Activated T-helper 9 cell treated with anti-CD3 and anti-CD28 coated beads, Interleukin-2, amount 50 U/mL, for 16 hours (primary cell): Measurements from ENCODE around the gene NEUROD4.
"Not testable (repeated sequence)": the region's sequence is repeated elsewhere in the genome, so short reads cannot be mapped to it uniquely, and the experiment has no call there.

Experiments
- DNase-seq: peaks from one replicate; pipeline ENCODE4 v3.0.0-alpha.2; 2020; ENCODE audit warnings: low read depth

Gene NEUROD4, protein sequence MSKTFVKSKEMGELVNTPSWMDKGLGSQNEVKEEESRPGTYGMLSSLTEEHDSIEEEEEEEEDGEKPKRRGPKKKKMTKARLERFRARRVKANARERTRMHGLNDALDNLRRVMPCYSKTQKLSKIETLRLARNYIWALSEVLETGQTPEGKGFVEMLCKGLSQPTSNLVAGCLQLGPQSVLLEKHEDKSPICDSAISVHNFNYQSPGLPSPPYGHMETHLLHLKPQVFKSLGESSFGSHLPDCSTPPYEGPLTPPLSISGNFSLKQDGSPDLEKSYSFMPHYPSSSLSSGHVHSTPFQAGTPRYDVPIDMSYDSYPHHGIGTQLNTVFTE

GRCh38 chr12:55019784-55020183, at the start of gene NEUROD4:
Gene NEUROD4, plus strand, starts transcription at chr12:55019974. Its CDS starts 6,466 bp downstream, at chr12:55026440.
- DNase-seq = no peak

DNA sequence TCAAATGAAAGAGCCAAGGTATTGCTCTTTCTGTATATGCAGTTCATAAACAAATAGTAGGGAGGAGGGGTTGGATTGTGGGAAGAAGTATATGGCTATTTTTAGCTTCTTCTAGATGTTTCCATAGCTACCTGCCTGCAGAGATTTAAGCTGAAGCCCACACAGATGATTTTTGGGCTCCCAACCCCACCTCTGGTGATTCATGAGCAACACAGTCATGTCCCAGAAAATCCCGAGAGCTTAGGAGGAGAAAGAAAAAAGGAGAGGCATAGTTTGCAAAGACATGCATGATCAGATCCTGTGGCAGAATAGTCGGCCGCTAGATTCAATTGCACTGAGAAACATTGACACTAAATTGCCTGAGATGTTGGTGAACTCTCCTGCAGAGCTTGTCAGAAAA, 49.0 kb upstream of the NEUROD4 start:
- DNase-seq = no peak

DNA sequence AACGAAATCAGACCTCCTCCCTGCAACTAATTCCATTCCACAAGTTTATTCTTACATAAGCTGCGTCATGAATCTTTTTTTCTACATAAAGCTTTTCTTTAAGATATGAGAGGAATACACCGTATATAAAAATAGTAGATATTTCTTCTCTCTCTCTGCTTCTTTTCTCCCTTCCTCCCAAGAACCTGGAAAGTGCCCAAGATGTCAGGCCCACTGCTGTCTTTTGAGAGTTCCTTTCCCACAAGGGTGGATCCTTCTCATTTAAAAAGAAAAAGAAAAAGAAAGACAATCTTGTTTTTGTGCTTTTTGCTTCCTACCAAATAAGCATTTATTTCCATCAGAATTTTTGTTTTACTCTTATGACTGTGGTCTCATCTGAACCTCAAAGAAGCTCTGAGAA, 46.2 kb upstream of the NEUROD4 start:
- DNase-seq = no peak

DNA sequence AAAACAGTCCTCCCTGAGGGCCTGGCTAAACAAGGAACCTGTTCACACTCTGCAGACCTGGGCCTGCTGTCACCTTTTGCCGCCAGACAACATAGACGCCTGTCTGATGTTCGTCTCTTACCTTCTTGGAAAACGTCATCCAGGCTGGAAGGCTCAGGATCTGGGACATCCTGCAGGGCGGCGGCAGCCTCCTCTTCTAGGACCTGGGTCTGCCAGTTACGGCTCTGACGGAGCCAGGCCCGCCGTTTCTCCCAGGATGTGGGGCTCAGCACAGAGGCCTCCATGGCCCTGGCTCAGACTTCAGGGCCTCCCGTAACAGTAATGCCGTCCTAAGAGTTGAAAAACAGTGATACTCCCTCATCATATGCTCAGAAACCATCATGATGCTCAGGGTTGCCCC, 45.5 kb upstream of the NEUROD4 start:
- DNase-seq = no peak

GRCh38 chr12:54975272-54975671, 44.5 kb upstream of the NEUROD4 start:
- no peak for DNase-seq

DNA sequence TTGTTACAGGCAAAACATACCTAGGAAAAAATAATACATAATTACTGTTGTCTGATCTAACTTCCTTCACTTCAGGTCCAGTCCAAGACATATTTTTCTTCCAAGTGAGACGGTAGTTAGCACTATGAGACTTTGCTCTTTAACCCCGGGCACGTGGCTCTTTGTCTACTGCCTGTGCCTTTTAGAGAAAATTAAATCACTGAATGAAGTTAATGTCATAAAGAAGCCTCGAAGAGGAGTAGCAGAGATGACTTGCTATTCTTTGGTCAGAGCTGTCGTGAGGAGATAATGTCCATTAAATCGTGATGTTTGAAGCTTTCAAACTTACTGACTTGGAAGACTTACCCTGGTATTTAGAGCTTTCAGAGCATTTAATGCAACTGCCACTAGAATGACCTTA, 43.9 kb upstream of the NEUROD4 start:
- no peak for DNase-seq

DNA sequence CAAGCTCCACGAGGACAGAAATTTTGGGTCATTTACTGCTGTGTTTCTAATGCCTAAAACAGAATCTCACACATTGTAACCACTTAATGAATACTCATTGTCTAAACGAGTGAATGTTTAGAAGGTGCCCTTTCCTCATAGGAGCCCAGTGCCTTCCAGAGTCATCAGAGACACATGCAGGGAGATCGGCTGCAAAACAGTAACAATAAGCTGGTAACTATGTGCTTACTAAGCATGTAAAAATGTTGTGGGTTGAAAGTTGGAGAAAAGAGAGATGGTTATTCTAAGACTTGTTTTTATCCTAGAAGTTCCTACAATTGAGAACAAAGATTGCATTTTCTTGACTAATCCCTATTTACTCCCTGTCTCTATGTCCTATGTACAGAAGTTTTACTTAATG, 42.6 kb upstream of the NEUROD4 start:
- DNase-seq = no peak

- DNase-seq = no peak
Measured at GRCh38 chr12:54977857-54978256, 41.9 kb upstream of the NEUROD4 start.

DNA sequence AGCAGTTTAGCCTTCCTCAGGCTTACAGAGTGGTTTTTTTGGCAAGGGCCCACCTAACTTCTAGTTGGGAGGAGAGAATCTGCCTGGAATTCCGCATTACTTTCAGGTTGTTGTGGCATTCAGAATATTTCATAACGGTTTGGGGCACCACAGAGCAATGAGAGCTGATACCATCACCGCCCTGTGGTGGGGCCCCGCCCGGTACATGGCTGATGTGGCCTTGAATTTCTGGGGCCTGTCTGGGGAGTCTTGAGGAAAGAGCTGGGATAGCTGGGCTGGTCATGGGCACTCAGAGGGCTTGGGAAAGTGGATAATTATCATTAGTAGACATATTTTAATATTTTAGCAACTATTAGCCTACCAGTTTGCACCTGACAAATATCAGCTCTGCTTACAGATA, 39.4 kb upstream of the NEUROD4 start:
- DNase-seq = peak; percentile 18

- DNase-seq = peak; percentile 31
Measured at GRCh38 chr12:54981796-54982195, 38.0 kb upstream of the NEUROD4 start.

- peak; percentile 25 for DNase-seq
Measured at GRCh38 chr12:54983536-54984101, 36.2 kb upstream of the NEUROD4 start.

DNA sequence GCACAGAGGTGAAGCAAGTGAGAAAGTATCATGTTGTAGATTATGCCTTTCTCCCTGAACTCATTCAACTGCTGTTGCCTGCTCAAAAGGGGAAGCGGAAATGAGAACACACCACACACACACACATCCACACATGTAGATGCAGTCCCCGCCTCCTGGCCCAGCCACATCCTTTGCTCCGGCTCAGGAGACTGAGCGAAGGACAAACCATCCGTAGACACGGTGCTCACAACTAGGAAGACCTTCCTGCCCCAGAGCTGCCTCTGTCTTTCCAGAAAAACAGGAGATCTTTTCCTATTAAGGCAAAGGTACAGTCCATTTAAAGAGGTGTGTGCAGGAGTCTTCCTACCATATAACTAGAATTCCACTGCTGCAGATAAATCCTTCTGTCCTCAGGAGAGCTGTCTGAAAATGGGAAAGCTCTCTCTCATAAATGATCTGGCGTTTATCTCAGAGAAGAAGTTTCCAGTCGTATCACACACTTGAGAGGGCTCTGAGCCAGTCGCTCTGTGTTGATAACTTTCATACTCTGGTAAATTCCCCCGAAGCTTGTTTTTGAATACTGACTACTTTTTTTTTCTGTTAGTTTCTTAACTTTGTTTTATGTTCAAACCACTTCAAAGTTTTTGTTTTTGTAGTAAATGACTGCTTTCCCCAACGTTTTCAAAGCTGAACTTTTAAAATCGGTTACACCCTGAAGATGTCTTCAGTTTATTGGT, 35.0 kb upstream of the NEUROD4 start, which contains the start of gene TESPA1:
TSS of gene TESPA1 (minus strand) at position 105 of the 719 bp plus-strand sequence. CDS start 10,200 bp downstream, outside the sequence.
- peak; percentile 73 for DNase-seq

DNA sequence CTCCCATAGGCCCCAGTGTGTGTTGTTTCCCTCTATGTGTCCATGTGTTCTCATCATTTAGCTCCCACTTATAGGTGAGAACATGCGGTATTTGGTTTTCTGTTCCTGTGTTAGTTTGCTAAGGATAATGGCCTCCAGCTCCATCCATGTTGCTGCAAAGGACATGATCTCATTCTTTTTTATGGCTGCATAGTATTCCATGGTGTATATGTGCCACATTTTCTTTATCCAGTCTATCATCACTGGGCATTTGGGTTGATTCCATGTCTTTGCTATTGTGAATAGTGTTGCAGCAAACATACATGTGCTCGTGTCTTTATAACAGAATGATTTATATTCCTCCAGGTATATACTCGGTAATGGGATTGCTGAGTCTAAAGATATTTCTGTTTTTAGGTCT, 33.0 kb upstream of the NEUROD4 start:
- not testable (repeated sequence) for DNase-seq

DNA sequence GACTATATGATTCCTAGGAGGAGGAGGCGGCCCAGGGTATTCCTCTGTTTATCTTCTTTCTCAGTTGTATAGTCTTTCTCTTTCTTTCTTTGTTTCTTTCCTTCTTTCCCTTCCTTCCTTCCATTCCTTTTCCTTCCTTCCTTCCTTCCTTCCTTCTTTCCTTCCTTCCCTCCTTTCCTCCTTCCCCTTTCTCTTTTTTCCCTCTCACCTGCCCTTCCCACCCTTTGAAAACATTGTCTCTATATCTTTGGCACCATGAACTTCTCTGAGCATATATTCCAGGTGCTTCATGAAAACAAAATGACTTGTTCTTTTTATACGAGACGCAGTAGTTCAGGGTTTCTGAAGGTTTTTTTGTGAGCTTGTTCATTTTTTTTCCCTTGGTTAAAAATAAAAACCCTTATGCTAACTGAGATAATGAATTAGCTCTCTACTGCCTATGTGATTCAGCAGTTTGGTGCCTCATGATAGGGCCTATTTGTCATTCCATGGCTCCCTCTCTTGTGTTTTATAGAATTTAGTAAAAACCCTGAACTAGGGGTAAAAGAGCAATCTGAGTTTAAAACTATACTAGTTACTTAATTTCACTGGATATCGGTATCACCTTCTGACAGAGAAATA, 32.1 kb upstream of the NEUROD4 start:
- DNase-seq = no peak

- no peak for DNase-seq
Measured at GRCh38 chr12:54988402-54989054, 31.2 kb upstream of the NEUROD4 start.

- DNase-seq = no peak
Measured at GRCh38 chr12:54989829-54990228, 29.9 kb upstream of the NEUROD4 start.

DNA sequence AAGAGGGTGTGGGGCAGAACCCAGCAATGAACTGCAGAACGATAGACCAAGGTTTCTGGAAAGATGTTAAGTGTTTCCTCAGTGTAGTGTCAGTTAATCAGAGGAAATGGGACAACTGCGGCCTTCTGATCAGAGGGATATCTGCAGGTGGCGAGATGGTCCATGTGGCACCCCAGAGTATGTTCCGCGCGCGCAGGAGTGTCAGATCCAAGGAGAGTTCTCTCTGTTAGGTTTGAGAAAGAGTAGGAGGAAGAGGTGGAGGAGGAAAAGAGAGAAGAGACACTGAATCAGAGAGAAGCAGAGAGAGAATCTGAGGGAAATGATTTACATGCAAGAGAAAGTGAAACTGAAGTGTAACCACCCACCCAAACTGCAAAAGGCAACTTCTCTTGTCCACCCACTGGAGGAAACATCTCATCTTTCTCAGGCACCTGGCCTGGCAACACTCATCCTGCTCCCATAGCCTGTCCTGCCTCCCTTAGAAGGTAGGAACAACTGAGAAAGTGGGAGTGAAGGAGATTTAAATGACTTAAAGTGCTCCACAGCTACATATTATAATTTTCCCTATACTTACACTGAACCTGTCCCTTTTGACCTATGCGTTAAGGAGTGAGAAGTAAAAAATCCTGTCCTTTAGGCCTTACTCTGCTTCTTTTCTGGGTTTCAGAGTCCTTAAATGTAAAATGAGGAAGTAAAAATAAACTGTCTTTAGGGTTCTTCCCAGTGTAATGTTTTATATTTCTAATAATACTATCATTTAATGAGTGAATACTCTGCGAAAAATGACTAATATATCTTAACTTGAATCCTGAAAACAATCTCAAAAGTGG, 28.4 kb upstream of the NEUROD4 start:
- DNase-seq = no peak

DNA sequence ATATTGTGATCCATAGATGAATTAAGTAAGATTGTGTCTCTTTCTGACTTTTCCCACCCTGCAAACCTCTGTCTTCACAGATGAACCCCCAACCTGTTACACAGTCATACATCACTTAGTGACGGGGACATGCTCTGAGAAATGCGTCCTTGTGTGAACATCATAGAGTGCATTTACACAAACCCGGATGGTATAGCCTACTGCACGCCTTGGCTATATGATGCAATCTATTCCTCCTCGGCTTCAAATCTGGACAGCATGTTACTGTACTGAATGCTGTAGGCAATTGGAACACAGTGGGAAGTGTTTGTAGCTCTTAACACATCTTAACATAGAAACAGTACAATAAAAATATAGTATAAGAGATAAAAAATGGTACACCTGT, 27.8 kb upstream of the NEUROD4 start:
- DNase-seq = no peak

DNA sequence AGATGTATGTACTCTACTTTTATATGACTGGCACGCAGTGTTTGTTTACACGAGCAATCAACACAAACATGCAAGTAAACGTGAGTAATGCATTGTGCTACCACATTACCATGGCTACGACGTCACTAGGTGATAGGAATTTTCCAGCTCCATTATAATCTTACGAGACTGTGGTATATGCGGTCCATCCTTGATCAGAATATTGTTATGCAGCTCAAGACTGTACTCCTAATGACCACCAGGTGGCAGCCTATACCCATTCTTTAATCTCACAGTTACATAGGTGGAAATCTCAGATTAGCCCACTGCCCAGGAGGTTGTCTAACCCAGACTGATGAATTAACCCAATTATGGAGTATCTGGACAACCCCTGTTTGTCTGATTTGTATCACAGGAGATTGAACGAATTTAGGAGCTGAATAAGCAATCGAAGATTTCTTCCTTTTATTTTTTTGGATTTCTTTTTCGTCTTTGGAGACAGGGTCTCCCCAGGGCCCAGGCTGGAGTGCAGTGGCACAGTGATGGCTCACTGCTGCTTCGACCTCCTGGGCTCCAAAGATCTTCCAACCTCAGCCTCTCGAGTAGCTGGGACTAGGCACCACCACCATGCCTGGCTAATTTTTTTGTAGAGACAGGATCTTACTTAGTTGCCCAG, 26.5 kb upstream of the NEUROD4 start:
- DNase-seq = peak; percentile 27

DNA sequence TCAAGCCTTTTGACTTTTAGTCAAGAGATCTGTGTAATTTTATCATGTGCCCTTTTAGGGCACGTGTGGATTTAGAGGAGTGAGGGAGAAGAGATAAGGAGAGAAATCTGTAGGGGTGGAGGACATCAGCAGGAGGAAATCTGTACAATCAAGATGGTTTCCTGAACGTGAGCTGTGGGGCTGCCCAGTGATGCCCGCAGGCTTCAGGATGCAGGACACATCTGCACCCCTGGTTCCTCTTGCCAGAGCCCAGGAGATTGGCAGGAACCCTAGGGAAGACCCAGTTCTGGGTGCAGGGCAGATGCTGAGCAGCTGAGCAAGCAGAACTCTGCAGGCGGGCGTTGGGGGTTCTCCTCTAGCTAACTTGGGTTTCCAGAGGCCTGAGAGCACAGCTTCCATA, 23.6 kb upstream of the NEUROD4 start:
- no peak for DNase-seq
